ENCODE results near the gene TAC4.

TAC4 gene

GRCh38 chr17:49841548-49841947, 6.3 kb downstream of the TAC4 start:
- Histone ChIP-seq H3K79me2 (ENCODE audit: control insufficient read depth, low read length) (no peaks in the 10 kb centered on the region), H3K4me3 (ENCODE audit: low read length) (no peak overlapping the region), H3K4me2 (ENCODE audit: low read length) (no peak overlapping the region), H3F3A (ENCODE audit: control insufficient read depth, insufficient read depth) (no peaks in the 10 kb centered on the region), H3K4me1 (ENCODE audit: control insufficient read depth, low read length) (no peaks in the 10 kb centered on the region), H3K27ac (ENCODE audit: low read depth, low read length) (no peak overlapping the region), H3K27me3 (ENCODE audit: control insufficient read depth, low read length) (no peaks in the 10 kb centered on the region), H3K36me3 (ENCODE audit: control insufficient read depth, low read length) (no peaks in the 10 kb centered on the region), H3K9me3 (ENCODE audit: control insufficient read depth, insufficient read depth, low read length) (no peaks in the 10 kb centered on the region), H3K9me2 (replicated peaks; ENCODE audit: control insufficient read depth, low read length) (no peaks in the 10 kb centered on the region), H4K20me1 (ENCODE audit: control insufficient read depth, insufficient read depth, low read depth, low read length) (no peaks in the 10 kb centered on the region)
- peak; percentile 15 for TF ChIP-seq CTCF (IDR thresholded peaks at IDR 0.05; ENCODE audit: low read depth, low read length, poor library complexity, severe bottlenecking)
- TF ChIP-seq EZH2phosphoT487 (IDR thresholded peaks at IDR 0.05; ENCODE audit: borderline replicate concordance, low read length): no peak

GRCh38 chr17:49839455-49839854, 8.4 kb downstream of the TAC4 start:
- H3K9me2 ChIP-seq (replicated peaks; ENCODE audit: control insufficient read depth, low read length): no peaks in the 10 kb centered on the region
- no peaks in the 10 kb centered on the region for H3K36me3 ChIP-seq (ENCODE audit: control insufficient read depth, low read length)
- no peaks in the 10 kb centered on the region for H4K20me1 ChIP-seq (ENCODE audit: control insufficient read depth, insufficient read depth, low read depth, low read length)
- peaks cover 8% of the 10 kb centered on the region for H3K4me1 ChIP-seq (ENCODE audit: control insufficient read depth, low read length)
- H3K27me3 ChIP-seq (ENCODE audit: control insufficient read depth, low read length): no peaks in the 10 kb centered on the region
- no peak overlapping the region for H3K4me2 ChIP-seq (ENCODE audit: low read length)
- no peaks in the 10 kb centered on the region for H3K9me3 ChIP-seq (ENCODE audit: control insufficient read depth, insufficient read depth, low read length)
- no peak overlapping the region for H3K27ac ChIP-seq (ENCODE audit: low read depth, low read length)
- TF ChIP-seq CTCF (IDR thresholded peaks at IDR 0.05; ENCODE audit: low read depth, low read length, poor library complexity, severe bottlenecking) (no peak), EZH2phosphoT487 (IDR thresholded peaks at IDR 0.05; ENCODE audit: borderline replicate concordance, low read length) (no peak)
- no peaks in the 10 kb centered on the region for H3F3A ChIP-seq (ENCODE audit: control insufficient read depth, insufficient read depth)
- H3K79me2 ChIP-seq (ENCODE audit: control insufficient read depth, low read length): no peaks in the 10 kb centered on the region
- no peak overlapping the region for H3K4me3 ChIP-seq (ENCODE audit: low read length)

- Histone ChIP-seq H3K36me3 (ENCODE audit: control insufficient read depth, low read length) (peaks cover 12% of the 10 kb centered on the region), H3K9me2 (replicated peaks; ENCODE audit: control insufficient read depth, low read length) (no peaks in the 10 kb centered on the region), H3K4me3 (ENCODE audit: low read length) (no peak overlapping the region), H3K4me2 (ENCODE audit: low read length) (no peak overlapping the region), H3F3A (ENCODE audit: control insufficient read depth, insufficient read depth) (no peaks in the 10 kb centered on the region), H3K27me3 (ENCODE audit: control insufficient read depth, low read length) (no peaks in the 10 kb centered on the region), H3K9me3 (ENCODE audit: control insufficient read depth, insufficient read depth, low read length) (no peaks in the 10 kb centered on the region), H3K27ac (ENCODE audit: low read depth, low read length) (no peak overlapping the region), H3K79me2 (ENCODE audit: control insufficient read depth, low read length) (no peaks in the 10 kb centered on the region), H3K4me1 (ENCODE audit: control insufficient read depth, low read length) (peaks cover 8% of the 10 kb centered on the region), H4K20me1 (ENCODE audit: control insufficient read depth, insufficient read depth, low read depth, low read length) (no peaks in the 10 kb centered on the region)
- TF ChIP-seq CTCF (IDR thresholded peaks at IDR 0.05; ENCODE audit: low read depth, low read length, poor library complexity, severe bottlenecking) (no peak), EZH2phosphoT487 (IDR thresholded peaks at IDR 0.05; ENCODE audit: borderline replicate concordance, low read length) (no peak)
These were observed 11.5 kb downstream of the TAC4 start for GRCh38 chr17:49836111-49837030.
